Neural progenitor cell (in vitro differentiated cells): ENCODE results near the gene ZSWIM3.

ENCODE experiments used
- CTCF ChIP-seq: fragments of 200-600 bp; sonication (generic); IDR thresholded peaks from 2 replicates; pipeline ENCODE4 v1.5.1; 2017; ENCODE audit warnings: antibody characterized with exemption, mild to moderate bottlenecking
- EZH2 ChIP-seq: fragments of 200-600 bp; sonication (generic); IDR thresholded peaks from 2 replicates; pipeline ENCODE4 v1.6.1; 2017; ENCODE audit warnings: antibody characterized with exemption, mild to moderate bottlenecking, moderate library complexity

- TF ChIP-seq EZH2: no peak
- no peak for TF ChIP-seq CTCF
Measured at GRCh38 chr20:45904583-45905504, 47.4 kb downstream of the ZSWIM3 start.
